ENCODE data around the gene TOMT.

The TOMT gene

GRCh38 chr11:72088076-72088808, 17.5 kb upstream of the TOMT start:
- no peak for DNase-seq

- DNase-seq = peak; percentile 15
These were observed 14.4 kb upstream of the TOMT start for GRCh38 chr11:72091292-72091691.

GRCh38 chr11:72098741-72099140, 7.0 kb upstream of the TOMT start:
- DNase-seq = no peak

- no peak for DNase-seq
These were observed 5.7 kb upstream of the TOMT start for GRCh38 chr11:72100009-72100408.

GRCh38 chr11:72100462-72100861, 5.3 kb upstream of the TOMT start:
- DNase-seq = no peak

GRCh38 chr11:72102162-72102561, 3.6 kb upstream of the TOMT start:
- DNase-seq = no peak

GRCh38 chr11:72102631-72102945, 3.1 kb upstream of the TOMT start:
- no peak for DNase-seq

- peak; percentile 97 for DNase-seq
These were observed 2.6 kb upstream of the TOMT start, which contains the start of gene LAMTOR1 for GRCh38 chr11:72102946-72103753. TSS of gene LAMTOR1 (minus strand) at chr11:72103297. CDS start at chr11:72103224, 73 bp downstream.

GRCh38 chr11:72103754-72104167, 2.0 kb upstream of the TOMT start:
- DNase-seq = no peak

- DNase-seq = no peak
These were observed 5.8 kb downstream of the TOMT start for GRCh38 chr11:72111300-72112142.

GRCh38 chr11:72112143-72112977, 6.6 kb downstream of the TOMT start, which contains the start of gene ANAPC15:
TSS of gene ANAPC15 (minus strand) at chr11:72112695. CDS start at chr11:72111276, 1,419 bp downstream.
- peak; percentile 99 for DNase-seq

- DNase-seq = peak; percentile 81
These were observed 7.5 kb downstream of the TOMT start for GRCh38 chr11:72112978-72113808.

- DNase-seq = peak; percentile 37
These were observed 8.8 kb downstream of the TOMT start for GRCh38 chr11:72114570-72114969.

- no peak for DNase-seq
These were observed 10.5 kb downstream of the TOMT start for GRCh38 chr11:72116019-72116755.

GRCh38 chr11:72119198-72119597, 13.5 kb downstream of the TOMT start:
- no peak for DNase-seq

- DNase-seq = no peak
These were observed 15.2 kb downstream of the TOMT start for GRCh38 chr11:72120930-72121329.

- DNase-seq = no peak
These were observed 16.9 kb downstream of the TOMT start for GRCh38 chr11:72122607-72123006.

GRCh38 chr11:72123117-72123653, 17.5 kb downstream of the TOMT start:
- no peak for DNase-seq

- DNase-seq = no peak
These were observed 18.3 kb downstream of the TOMT start for GRCh38 chr11:72124046-72124445.

GRCh38 chr11:72125956-72126355, 20.2 kb downstream of the TOMT start:
- no peak for DNase-seq

All from NCI-H226 (cell line).